Measurements from ENCODE around the gene SCAMP4.

Gene SCAMP4

GRCh38 chr19:1921825-1922224, 16.6 kb downstream of the SCAMP4 start:
- no peak for DNase-seq
- Histone ChIP-seq H3K4me3 (ENCODE audit: low read depth, low read length) (no peak overlapping the region), H3K27ac (no peak overlapping the region), H3K36me3 (replicated peaks) (peaks cover 56% of the 10 kb centered on the region), H3K27me3 (replicated peaks) (no peaks in the 10 kb centered on the region)
- in situ Hi-C loops (cut with HindIII; ENCODE audit: low pct_ligation_motif_present, low sequenced_read_pairs), result no loop called here
- TF ChIP-seq, protein P1, sequence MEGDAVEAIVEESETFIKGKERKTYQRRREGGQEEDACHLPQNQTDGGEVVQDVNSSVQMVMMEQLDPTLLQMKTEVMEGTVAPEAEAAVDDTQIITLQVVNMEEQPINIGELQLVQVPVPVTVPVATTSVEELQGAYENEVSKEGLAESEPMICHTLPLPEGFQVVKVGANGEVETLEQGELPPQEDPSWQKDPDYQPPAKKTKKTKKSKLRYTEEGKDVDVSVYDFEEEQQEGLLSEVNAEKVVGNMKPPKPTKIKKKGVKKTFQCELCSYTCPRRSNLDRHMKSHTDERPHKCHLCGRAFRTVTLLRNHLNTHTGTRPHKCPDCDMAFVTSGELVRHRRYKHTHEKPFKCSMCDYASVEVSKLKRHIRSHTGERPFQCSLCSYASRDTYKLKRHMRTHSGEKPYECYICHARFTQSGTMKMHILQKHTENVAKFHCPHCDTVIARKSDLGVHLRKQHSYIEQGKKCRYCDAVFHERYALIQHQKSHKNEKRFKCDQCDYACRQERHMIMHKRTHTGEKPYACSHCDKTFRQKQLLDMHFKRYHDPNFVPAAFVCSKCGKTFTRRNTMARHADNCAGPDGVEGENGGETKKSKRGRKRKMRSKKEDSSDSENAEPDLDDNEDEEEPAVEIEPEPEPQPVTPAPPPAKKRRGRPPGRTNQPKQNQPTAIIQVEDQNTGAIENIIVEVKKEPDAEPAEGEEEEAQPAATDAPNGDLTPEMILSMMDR (IDR thresholded peaks at IDR 0.05; ENCODE audit: low read depth, low read length, missing control alignments), result no peak

GRCh38 chr19:1922803-1923202, 17.6 kb downstream of the SCAMP4 start:
- Histone ChIP-seq H3K27me3 (replicated peaks) (no peaks in the 10 kb centered on the region), H3K4me3 (ENCODE audit: low read depth, low read length) (no peak overlapping the region), H3K27ac (no peak overlapping the region), H3K36me3 (replicated peaks) (peaks cover 54% of the 10 kb centered on the region)
- in situ Hi-C loops (cut with HindIII; ENCODE audit: low pct_ligation_motif_present, low sequenced_read_pairs), result no loop called here
- DNase-seq, result no peak
- TF ChIP-seq, protein P1 (IDR thresholded peaks at IDR 0.05; ENCODE audit: low read depth, low read length, missing control alignments), result no peak

GRCh38 chr19:1923319-1923718, 18.1 kb downstream of the SCAMP4 start:
- DNase-seq, result no peak
- Histone ChIP-seq H3K27ac (no peak overlapping the region), H3K36me3 (replicated peaks) (peaks cover 48% of the 10 kb centered on the region), H3K27me3 (replicated peaks) (no peaks in the 10 kb centered on the region), H3K4me3 (ENCODE audit: low read depth, low read length) (no peak overlapping the region)
- in situ Hi-C loops (cut with HindIII; ENCODE audit: low pct_ligation_motif_present, low sequenced_read_pairs), result no loop called here
- TF ChIP-seq, protein P1 (IDR thresholded peaks at IDR 0.05; ENCODE audit: low read depth, low read length, missing control alignments), result no peak

DNA sequence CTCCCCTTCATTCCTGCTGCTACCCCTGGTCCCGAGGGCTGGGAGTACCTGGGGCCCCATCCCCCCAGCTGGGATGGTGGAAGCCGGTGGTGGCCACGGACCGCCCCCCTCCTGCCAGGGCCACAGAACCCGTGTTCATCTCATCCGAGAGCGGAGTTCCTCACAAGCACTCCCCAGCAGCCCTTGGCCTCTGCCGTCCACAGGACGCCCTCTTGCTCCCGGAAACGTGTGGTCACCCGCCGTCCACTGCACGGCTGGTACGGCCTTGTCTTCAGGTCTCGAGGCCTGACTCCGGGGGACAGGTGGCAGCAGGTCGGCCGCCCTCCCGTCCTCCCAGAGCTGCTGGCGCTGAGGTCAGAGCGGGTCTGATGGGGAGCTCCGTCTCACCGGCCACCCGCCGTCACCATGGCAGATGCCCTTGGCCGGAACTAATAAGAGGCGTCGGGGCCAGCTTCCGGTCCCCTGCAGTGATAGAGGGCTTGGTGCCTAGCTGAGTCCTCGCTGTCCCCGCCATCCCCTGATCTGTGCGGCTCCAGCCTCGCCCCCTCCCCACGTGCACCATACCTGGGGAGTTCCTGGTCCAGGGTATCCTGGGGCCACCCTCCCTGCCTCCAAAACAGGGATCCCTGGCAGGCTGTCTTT, 19.2 kb downstream of the SCAMP4 start:
- DNase-seq, result no peak
- H3K36me3 ChIP-seq (replicated peaks), result peaks cover 42% of the 10 kb centered on the region
- H3K27me3 ChIP-seq (replicated peaks), result no peaks in the 10 kb centered on the region
- no peak overlapping the region for H3K27ac ChIP-seq
- TF ChIP-seq, protein P1 (IDR thresholded peaks at IDR 0.05; ENCODE audit: low read depth, low read length, missing control alignments), result no peak
- H3K4me3 ChIP-seq (ENCODE audit: low read depth, low read length), result no peak overlapping the region
- in situ Hi-C loops (cut with HindIII; ENCODE audit: low pct_ligation_motif_present, low sequenced_read_pairs), result no loop called here

DNA sequence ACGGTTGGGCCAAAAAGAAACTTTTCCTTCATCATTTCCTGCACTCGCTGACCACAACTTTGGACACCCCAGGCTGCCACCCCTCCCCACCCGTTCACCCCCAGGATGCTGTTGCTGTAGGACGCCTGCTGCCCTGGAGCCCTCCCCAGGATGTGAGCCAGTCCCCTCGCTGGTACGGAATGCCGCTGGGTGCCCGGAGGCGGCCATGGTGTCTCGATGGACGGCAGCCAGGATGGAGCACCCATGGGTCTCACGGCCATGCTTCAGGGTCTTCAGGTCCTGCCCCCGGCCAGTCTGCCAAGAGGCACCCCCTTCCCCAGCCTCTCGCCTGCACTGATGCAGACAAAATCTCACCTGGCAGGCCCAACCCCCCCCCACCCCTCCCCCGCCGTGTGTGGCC, 20.3 kb downstream of the SCAMP4 start:
- in situ Hi-C loops (cut with HindIII; ENCODE audit: low pct_ligation_motif_present, low sequenced_read_pairs), result no loop called here
- TF ChIP-seq, protein P1 (IDR thresholded peaks at IDR 0.05; ENCODE audit: low read depth, low read length, missing control alignments), result no peak
- no peak overlapping the region for H3K27ac ChIP-seq
- H3K36me3 ChIP-seq (replicated peaks), result peaks cover 33% of the 10 kb centered on the region
- no peak overlapping the region for H3K4me3 ChIP-seq (ENCODE audit: low read depth, low read length)
- DNase-seq, result no peak
- H3K27me3 ChIP-seq (replicated peaks), result no peaks in the 10 kb centered on the region

All from brain microvascular endothelial cell (primary cell).